SU-DHL-6 (cell line): Measurements from ENCODE around the gene RFX1.

Experiments
- H2AFZ ChIP-seq: fragments of 200-600 bp; sonication (generic); 2 replicates; pipeline ENCODE4 v1.6.1; 2014; ENCODE audit warnings: low read depth, mild to moderate bottlenecking, moderate library complexity, mixed read lengths, antibody characterized with exemption, low read length; ENCODE audit not compliant: severe bottlenecking
- H3F3A ChIP-seq: fragments of 200-600 bp; shearing (Covaris generic); 2 replicates; pipeline ENCODE4 v1.6.0; 2016; ENCODE audit warnings: antibody characterized with exemption, mild to moderate bottlenecking; ENCODE audit not compliant: insufficient read depth
- H3K27ac ChIP-seq: fragments of 200-600 bp; sonication (generic); 2 replicates; pipeline ENCODE4 v1.5.1; 2016; ENCODE audit warnings: low read depth, mild to moderate bottlenecking, low read length, moderate library complexity, mixed read lengths
- H3K27me3 ChIP-seq: fragments of 200-600 bp; sonication (generic), shearing (Covaris generic); 2 replicates; pipeline ENCODE4 v1.6.0; 2014; ENCODE audit warnings: mild to moderate bottlenecking, low read length
- H3K36me3 ChIP-seq: fragments of 200-600 bp; sonication (generic); 2 replicates; pipeline ENCODE4 v1.6.1; 2014; ENCODE audit warnings: mild to moderate bottlenecking, low read length, mixed read lengths
- H3K4me2 ChIP-seq: fragments of 300-600, 200-600 bp; shearing (Covaris generic), sonication (generic); 2 replicates; pipeline ENCODE4 v1.6.0; 2014; ENCODE audit warnings: low read length, low read depth, mild to moderate bottlenecking; ENCODE audit not compliant: poor library complexity, severe bottlenecking
- H3K4me3 ChIP-seq: fragments of 200-600 bp; sonication (generic); 2 replicates; pipeline ENCODE4 v1.5.1; 2014; ENCODE audit warnings: antibody characterized with exemption, low read length, mild to moderate bottlenecking, mixed read lengths; ENCODE audit not compliant: insufficient read depth, poor library complexity, severe bottlenecking
- H3K79me2 ChIP-seq: fragments of 200-600 bp; sonication (generic); 2 replicates; pipeline ENCODE4 v1.6.1; 2014; ENCODE audit warnings: mild to moderate bottlenecking, low read length, moderate library complexity; ENCODE audit not compliant: insufficient read depth
- H3K9ac ChIP-seq: fragments of 200-600 bp; sonication (generic); 2 replicates; pipeline ENCODE4 v1.7.0; 2014; ENCODE audit warnings: mild to moderate bottlenecking, low read length
- H3K9me2 ChIP-seq: fragments of 200-600 bp; sonication (generic); replicated peaks from 2 replicates; pipeline ENCODE4 v1.6.1; 2014; ENCODE audit warnings: low read length; ENCODE audit not compliant: insufficient read depth
- H3K9me3 ChIP-seq: fragments of 200-600 bp; sonication (generic); 2 replicates; pipeline ENCODE4 v1.6.1; 2014; ENCODE audit warnings: low read length, mixed read lengths; ENCODE audit not compliant: insufficient read depth
- H4K20me1 ChIP-seq: fragments of 200-600 bp; sonication (generic); 2 replicates; pipeline ENCODE4 v1.6.1; 2014; ENCODE audit warnings: low read depth, mild to moderate bottlenecking, antibody characterized with exemption, low read length, moderate library complexity, mixed read lengths
- CTCF ChIP-seq: fragments of 200-600 bp; sonication (generic); IDR thresholded peaks from one replicate; pipeline ENCODE4 v1.5.1; 2017; ENCODE audit warnings: antibody characterized with exemption, mild to moderate bottlenecking, low read length, moderate library complexity; ENCODE audit not compliant: insufficient read depth, poor library complexity, severe bottlenecking
- EZH2phosphoT487 ChIP-seq: fragments of 200-600 bp; sonication (generic), shearing (Covaris generic); conservative IDR thresholded peaks from 2 replicates; pipeline ENCODE4 v1.6.1; 2018; ENCODE audit warnings: mild to moderate bottlenecking, antibody characterized with exemption, low read length, moderate library complexity, mixed read lengths

RFX1 gene

GRCh38 chr19:13958043-13958442, 48.1 kb downstream of the RFX1 start:
- no peak overlapping the region for H3K27ac ChIP-seq
- peaks cover 4% of the 10 kb centered on the region; the same call in 1 of the 2 replicates for H3K36me3 ChIP-seq
- no peaks in the 10 kb centered on the region for H3K9me2 ChIP-seq
- H3K4me2 ChIP-seq: no peak overlapping the region
- H3K4me3 ChIP-seq: no peak overlapping the region
- H3K27me3 ChIP-seq: no peaks in the 10 kb centered on the region
- H3K79me2 ChIP-seq: peaks cover 13% of the 10 kb centered on the region
- H2AFZ ChIP-seq: no peak overlapping the region
- H4K20me1 ChIP-seq: no peaks in the 10 kb centered on the region; the same call in 1 of the 2 replicates
- H3K9ac ChIP-seq: no peak overlapping the region
- no peaks in the 10 kb centered on the region for H3F3A ChIP-seq
- H3K9me3 ChIP-seq: no peaks in the 10 kb centered on the region
- no peak for TF ChIP-seq CTCF
- TF ChIP-seq EZH2phosphoT487: no peak

- H3F3A ChIP-seq: no peaks in the 10 kb centered on the region
These were observed 49.1 kb downstream of the RFX1 start for GRCh38 chr19:13957051-13957450.

GRCh38 chr19:13956365-13956744, 49.8 kb downstream of the RFX1 start:
- Histone ChIP-seq H3K4me3 (no peak overlapping the region), H3K79me2 (peaks cover 16% of the 10 kb centered on the region), H3K9me2 (no peaks in the 10 kb centered on the region), H3F3A (no peaks in the 10 kb centered on the region), H2AFZ (no peak overlapping the region), H3K27ac (no peak overlapping the region), H3K4me2 (no peak overlapping the region), H4K20me1 (no peaks in the 10 kb centered on the region; the same call in 1 of the 2 replicates), H3K9me3 (no peaks in the 10 kb centered on the region), H3K36me3 (peaks cover 2% of the 10 kb centered on the region; the same call in 1 of the 2 replicates), H3K27me3 (no peaks in the 10 kb centered on the region), H3K9ac (no peak overlapping the region)
- no peak for TF ChIP-seq CTCF
- TF ChIP-seq EZH2phosphoT487: no peak

More at GRCh38 chr19:13957051-13957450, 49.1 kb downstream of the RFX1 start:
- H2AFZ ChIP-seq: no peak overlapping the region
- no peaks in the 10 kb centered on the region; the same call in 1 of the 2 replicates for H4K20me1 ChIP-seq
- no peaks in the 10 kb centered on the region for H3K9me3 ChIP-seq
- no peak overlapping the region for H3K4me2 ChIP-seq
- H3K9me2 ChIP-seq: no peaks in the 10 kb centered on the region
- H3K79me2 ChIP-seq: peaks cover 16% of the 10 kb centered on the region
- H3K27me3 ChIP-seq: no peaks in the 10 kb centered on the region
- TF ChIP-seq EZH2phosphoT487 (no peak), CTCF (no peak)
- no peak overlapping the region for H3K4me3 ChIP-seq
- peaks cover 4% of the 10 kb centered on the region; the same call in 1 of the 2 replicates for H3K36me3 ChIP-seq
- H3K27ac ChIP-seq: no peak overlapping the region
- H3K9ac ChIP-seq: no peak overlapping the region
